Uterus (tissue), 4 donors: ENCODE data around the gene SLC17A9. TPM values are rescaled to one million over a fixed set of nuclear protein-coding genes. Genes with fewer than 3 reads are reported as not detected.

Experiments used
- DNase-seq, 2 donors: peaks; one replicate each; pipeline ENCODE4 v3.0.0-alpha.2; 2019 to 2020
- H3K27ac ChIP-seq, 2 donors: fragments of 200-600 bp; sonication (generic); 1 replicate in 1 of 2; 2 replicates in 1 of 2; pipeline ENCODE4 v1.5.1; 2016 to 2018
- H3K27me3 ChIP-seq, 2 donors: fragments of 200-600 bp; sonication (generic); one replicate each; pipeline ENCODE4 v1.5.1; 2018 to 2019; ENCODE audit warnings: control low read depth in 1 of 2
- H3K36me3 ChIP-seq, 2 donors: fragments of 200-600 bp; sonication (generic); one replicate each; pipeline ENCODE4 v1.5.1; 2019; ENCODE audit warnings: control low read depth in 1 of 2
- H3K4me1 ChIP-seq, 2 donors: fragments of 200-600 bp; sonication (generic); one replicate each; pipeline ENCODE4 v1.5.1; 2018 to 2019; ENCODE audit warnings: control low read depth in 1 of 2
- H3K4me3 ChIP-seq, 2 donors: fragments of 200-600 bp; sonication (generic); 1 replicate in 1 of 2; 2 replicates in 1 of 2; pipeline ENCODE4 v1.5.1; 2018 to 2019; ENCODE audit warnings: mild to moderate bottlenecking in 1 of 2
- H3K9me3 ChIP-seq, 2 donors: fragments of 200-600 bp; sonication (generic); one replicate each; pipeline ENCODE4 v1.5.1; 2019; ENCODE audit warnings: control low read depth in 1 of 2
- CTCF ChIP-seq, 4 experiments: fragments of 200-600 bp in 2 of 4; fragments of 450-650 bp in 2 of 4; sonication (generic) in 2 of 4; IDR thresholded peaks; one replicate each; pipeline ENCODE4 v1.5.1; 2016 to 2019; ENCODE audit warnings: antibody characterized with exemption in 4 of 4, mild to moderate bottlenecking in 2 of 4, moderate library complexity in 1 of 4
- POLR2A ChIP-seq, 2 donors: fragments of 450-650 bp; IDR thresholded peaks; one replicate each; pipeline ENCODE4 v1.6.1; 2016; ENCODE audit warnings: antibody characterized with exemption in 2 of 2, mild to moderate bottlenecking in 1 of 2, moderate library complexity in 1 of 2
- intact Hi-C: fragments of 100-400 bp; cut with DNase I; formaldehyde crosslinking; loops from one replicate; pipeline ENCODE4 v1.15.1; 2023; ENCODE audit warnings: low total_unique reads
- total RNA-seq, 4 donors: library from RNA; depleted of rRNA in 3 of 4; stranded (reverse); fragments of >200 nt in 3 of 4; gene quantifications; one replicate each; pipeline versions ENCODE4 v1.1.0 to v1.2.4, GENCODE V29; 2014 to 2023
- donor health status: DM: yes; HTN: yes; CAD: no.

The SLC17A9 gene
- total RNA-seq, 4 donors from 2014 or later, result 0.26 to 5.4 (median 1.6) TPM; not detected in 1

- H3K27ac ChIP-seq, result no peak overlapping the region
- no peak overlapping the region for H3K4me3 ChIP-seq
- H3K36me3 ChIP-seq, result no peaks in the 10 kb centered on the region
- no peaks in the 10 kb centered on the region for H3K9me3 ChIP-seq
- DNase-seq, result no peak
- no peak for TF ChIP-seq CTCF (IDR thresholded peaks at IDR 0.05)
- no peak for TF ChIP-seq POLR2A (IDR thresholded peaks at IDR 0.05)
- H3K27me3 ChIP-seq, result no peaks in the 10 kb centered on the region
- no peaks in the 10 kb centered on the region for H3K4me1 ChIP-seq
- intact Hi-C loops, result no loop called here
Observed at GRCh38 chr20:62941792-62942191, 10.7 kb upstream of the SLC17A9 start.

- H3K27me3 ChIP-seq, result no peaks in the 10 kb centered on the region
- no peak overlapping the region for H3K27ac ChIP-seq
- TF ChIP-seq CTCF (IDR thresholded peaks at IDR 0.05) (no peak), POLR2A (IDR thresholded peaks at IDR 0.05) (no peak)
- intact Hi-C loops, result no loop called here
- H3K4me3 ChIP-seq, result no peak overlapping the region
- H3K4me1 ChIP-seq, result no peaks in the 10 kb centered on the region
- DNase-seq, result no peak
- no peaks in the 10 kb centered on the region for H3K9me3 ChIP-seq
- no peaks in the 10 kb centered on the region for H3K36me3 ChIP-seq
Observed at GRCh38 chr20:62942456-62942855, 10.1 kb upstream of the SLC17A9 start.

DNA sequence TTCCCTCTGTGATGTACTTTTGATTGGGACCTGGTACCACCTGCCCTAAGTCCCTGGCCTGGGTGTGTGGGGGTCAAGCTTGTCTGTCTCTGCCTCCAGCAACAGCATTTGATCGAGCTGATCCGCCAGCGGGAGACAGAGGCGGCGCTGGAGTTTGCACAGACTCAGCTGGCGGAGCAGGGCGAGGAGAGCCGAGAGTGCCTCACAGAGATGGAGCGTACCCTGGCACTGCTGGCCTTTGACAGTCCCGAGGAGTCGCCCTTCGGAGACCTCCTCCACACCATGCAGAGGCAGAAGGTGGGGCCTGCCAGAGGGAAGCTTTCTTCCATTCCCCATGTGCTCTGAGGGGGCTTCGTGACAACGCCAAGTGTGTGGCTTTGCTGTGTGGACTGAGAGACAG is 9.1 kb upstream of the SLC17A9 start:
- no peak for DNase-seq
- no peak overlapping the region for H3K4me3 ChIP-seq
- intact Hi-C loops, result no loop called here
- no peaks in the 10 kb centered on the region for H3K9me3 ChIP-seq
- no peak overlapping the region for H3K27ac ChIP-seq
- H3K27me3 ChIP-seq, result no peaks in the 10 kb centered on the region
- no peaks in the 10 kb centered on the region for H3K36me3 ChIP-seq
- TF ChIP-seq POLR2A (IDR thresholded peaks at IDR 0.05) (no peak), CTCF (IDR thresholded peaks at IDR 0.05) (no peak)
- no peaks in the 10 kb centered on the region for H3K4me1 ChIP-seq

DNA sequence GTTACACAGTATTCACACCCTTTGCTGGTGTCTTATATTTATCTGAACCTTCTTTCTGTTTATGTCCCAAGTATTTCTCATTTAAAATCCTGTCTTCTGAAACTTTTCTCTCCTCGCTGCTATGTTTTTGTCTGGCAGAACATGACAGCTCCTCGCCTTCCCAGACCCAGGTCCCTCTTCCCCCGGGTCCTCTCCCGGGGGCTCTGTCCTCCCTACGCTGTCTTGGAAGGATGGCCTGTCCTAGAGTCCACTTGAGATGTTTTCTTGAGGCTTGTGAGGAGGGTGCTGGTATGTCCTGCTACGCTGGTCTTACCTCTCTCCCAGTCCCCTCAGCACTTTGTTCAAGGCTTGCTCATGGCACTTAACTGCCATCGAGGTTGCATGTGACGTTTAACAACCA is 8.3 kb upstream of the SLC17A9 start:
- Histone ChIP-seq H3K36me3 (no peaks in the 10 kb centered on the region), H3K27me3 (no peaks in the 10 kb centered on the region), H3K4me1 (no peaks in the 10 kb centered on the region), H3K4me3 (no peak overlapping the region), H3K9me3 (no peaks in the 10 kb centered on the region), H3K27ac (no peak overlapping the region)
- intact Hi-C loops, result no loop called here
- TF ChIP-seq POLR2A (IDR thresholded peaks at IDR 0.05), result no peak
- no peak for TF ChIP-seq CTCF (IDR thresholded peaks at IDR 0.05)
- no peak for DNase-seq

GRCh38 chr20:62944746-62945145 is 7.8 kb upstream of the SLC17A9 start:
- Histone ChIP-seq H3K36me3 (no peaks in the 10 kb centered on the region), H3K4me3 (no peak overlapping the region)

More at GRCh38 chr20:62944746-62945145, 7.8 kb upstream of the SLC17A9 start:
- TF ChIP-seq CTCF (IDR thresholded peaks at IDR 0.05), result no peak
- no peak for DNase-seq
- H3K4me1 ChIP-seq, result no peaks in the 10 kb centered on the region
- no peaks in the 10 kb centered on the region for H3K27me3 ChIP-seq
- H3K27ac ChIP-seq, result no peak overlapping the region
- H3K9me3 ChIP-seq, result no peaks in the 10 kb centered on the region
- intact Hi-C loops, result no loop called here
